Left cardiac atrium (tissue), 4 donors: ENCODE measurements around the gene PPP1R14D. TPM values are rescaled to one million over a fixed set of nuclear protein-coding genes. Genes with fewer than 3 reads are reported as not detected.

Experiments used
- ATAC-seq, 2 donors: fragments of 200-7000 bp; cut with Tn5 transposase; one replicate each; pipeline ENCODE4 v1.9.1; 2020; ENCODE audit warnings: mild to moderate bottlenecking in 2 of 2, moderate library complexity in 2 of 2
- DNase-seq: peaks from one replicate; pipeline ENCODE4 v3.0.0-alpha.2; 2020
- intact Hi-C, 2 donors: fragments of 100-400 bp; cut with DNase I; formaldehyde crosslinking; loops; one replicate each; pipeline versions ENCODE4 v1.14.1 to v1.15.1; 2022 to 2023
- total RNA-seq, 2 donors: library from RNA; stranded (reverse); fragmentation: NEBNext Ultra II Directional; extraction: Animal tissue kit (Norgen Biotek cat#: 25700); gene quantifications; one replicate each; pipeline ENCODE4 v1.2.1, GENCODE V29; 2021
- donor health status: DM: no; HTN: yes; CAD: no.
- donor health status: DM: no; HTN: yes; CAD: no; lungs with severe emphysema.
- donor health status: DM: yes; HTN: yes; CAD: no.
- donor health status: Dilated cardiomyopathy.

PPP1R14D gene
- total RNA-seq, 2 donors from 2014 or later: not detected

- ATAC-seq (peak in 1 of 2 donors; percentile 50), DNase-seq (no peak)
- intact Hi-C loops: no loop called here
These were observed 35.1 kb downstream of the PPP1R14D start for GRCh38 chr15:40793216-40793989.

- DNase-seq: no peak
- intact Hi-C loops: no loop called here
- ATAC-seq: no peak
These were observed 36.1 kb downstream of the PPP1R14D start for GRCh38 chr15:40792394-40792793.

GRCh38 chr15:40790718-40791117 is 37.8 kb downstream of the PPP1R14D start:
- ATAC-seq: no peak
- DNase-seq: no peak
- intact Hi-C loops: no loop called here

GRCh38 chr15:40789999-40790398 is 38.5 kb downstream of the PPP1R14D start:
- intact Hi-C loops: no loop called here
- DNase-seq (no peak), ATAC-seq (no peak)

- no peak for DNase-seq
- intact Hi-C loops: no loop called here
- peak in 1 of 2 donors; percentile 23 for ATAC-seq
These were observed 39.4 kb downstream of the PPP1R14D start for GRCh38 chr15:40789119-40789518.

- intact Hi-C loops: no loop called here
- ATAC-seq: no peak
These were observed 40.5 kb downstream of the PPP1R14D start for GRCh38 chr15:40787991-40788390.

GRCh38 chr15:40787344-40787841 is 41.1 kb downstream of the PPP1R14D start:
- intact Hi-C loops: no loop called here
- ATAC-seq (peak in 1 of 2 donors; percentile 41), DNase-seq (no peak)

More at GRCh38 chr15:40787991-40788390, 40.5 kb downstream of the PPP1R14D start:
- DNase-seq: no peak

GRCh38 chr15:40785814-40786213 is 42.7 kb downstream of the PPP1R14D start:
- intact Hi-C loops: no loop called here
- no peak for ATAC-seq
- no peak for DNase-seq

GRCh38 chr15:40785164-40785563 is 43.3 kb downstream of the PPP1R14D start:
- DNase-seq (no peak), ATAC-seq (no peak)
- intact Hi-C loops: no loop called here

- ATAC-seq: peak; percentile 71 to 76
- DNase-seq: no peak
- intact Hi-C loops: no loop called here
These were observed 45.8 kb downstream of the PPP1R14D start for GRCh38 chr15:40782609-40783227.

- ATAC-seq: peak; percentile 45 to 89
- intact Hi-C loops: no loop called here
- no peak for DNase-seq
These were observed 51.9 kb downstream of the PPP1R14D start for GRCh38 chr15:40776537-40777141.

GRCh38 chr15:40775740-40776536 is 52.6 kb downstream of the PPP1R14D start:
- intact Hi-C loops: no loop called here
- ATAC-seq: no peak
- DNase-seq: no peak

GRCh38 chr15:40775007-40775406 is 53.5 kb downstream of the PPP1R14D start:
- ATAC-seq (no peak), DNase-seq (no peak)
- intact Hi-C loops: no loop called here

- intact Hi-C loops: no loop called here
- ATAC-seq (no peak), DNase-seq (no peak)
These were observed 54.6 kb downstream of the PPP1R14D start for GRCh38 chr15:40773902-40774301.

GRCh38 chr15:40773496-40773895 is 55.0 kb downstream of the PPP1R14D start:
- ATAC-seq: no peak

GRCh38 chr15:40772014-40772413 is 56.5 kb downstream of the PPP1R14D start:
- ATAC-seq: peak in 1 of 2 donors; percentile 64
- no peak for DNase-seq
- intact Hi-C loops: no loop called here

More at GRCh38 chr15:40773496-40773895, 55.0 kb downstream of the PPP1R14D start:
- DNase-seq: no peak
- intact Hi-C loops: no loop called here

- intact Hi-C loops: no loop called here
- ATAC-seq (no peak), DNase-seq (no peak)
These were observed 57.3 kb downstream of the PPP1R14D start for GRCh38 chr15:40771242-40771641.

GRCh38 chr15:40770147-40770721 is 58.3 kb downstream of the PPP1R14D start:
- peak in 1 of 2 donors; percentile 10 for ATAC-seq

More at GRCh38 chr15:40770147-40770721, 58.3 kb downstream of the PPP1R14D start:
- intact Hi-C loops: no loop called here
- DNase-seq: no peak
